ENCODE data around the gene GJA9.

DNA sequence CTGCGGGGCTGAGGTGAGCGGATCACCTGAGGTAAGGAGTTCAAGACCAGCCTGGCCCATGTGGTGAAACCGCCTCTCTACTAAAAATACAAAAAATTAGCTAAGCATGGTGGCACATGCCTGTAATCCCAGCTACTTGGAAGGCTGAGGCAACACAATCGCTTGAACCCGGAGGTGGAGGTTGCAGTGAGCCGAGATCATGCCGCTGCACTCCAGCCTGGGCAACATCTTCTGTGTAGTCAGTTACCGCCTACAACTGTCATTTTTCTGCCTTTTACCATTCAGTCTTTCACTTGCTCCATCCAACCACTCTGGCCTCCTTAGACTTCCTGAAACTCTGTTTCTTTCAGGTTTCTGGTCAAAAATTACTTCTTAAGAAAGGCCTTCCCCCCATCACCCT is 10.4 kb downstream of the GJA9 start:
- TF ChIP-seq, protein P1, sequence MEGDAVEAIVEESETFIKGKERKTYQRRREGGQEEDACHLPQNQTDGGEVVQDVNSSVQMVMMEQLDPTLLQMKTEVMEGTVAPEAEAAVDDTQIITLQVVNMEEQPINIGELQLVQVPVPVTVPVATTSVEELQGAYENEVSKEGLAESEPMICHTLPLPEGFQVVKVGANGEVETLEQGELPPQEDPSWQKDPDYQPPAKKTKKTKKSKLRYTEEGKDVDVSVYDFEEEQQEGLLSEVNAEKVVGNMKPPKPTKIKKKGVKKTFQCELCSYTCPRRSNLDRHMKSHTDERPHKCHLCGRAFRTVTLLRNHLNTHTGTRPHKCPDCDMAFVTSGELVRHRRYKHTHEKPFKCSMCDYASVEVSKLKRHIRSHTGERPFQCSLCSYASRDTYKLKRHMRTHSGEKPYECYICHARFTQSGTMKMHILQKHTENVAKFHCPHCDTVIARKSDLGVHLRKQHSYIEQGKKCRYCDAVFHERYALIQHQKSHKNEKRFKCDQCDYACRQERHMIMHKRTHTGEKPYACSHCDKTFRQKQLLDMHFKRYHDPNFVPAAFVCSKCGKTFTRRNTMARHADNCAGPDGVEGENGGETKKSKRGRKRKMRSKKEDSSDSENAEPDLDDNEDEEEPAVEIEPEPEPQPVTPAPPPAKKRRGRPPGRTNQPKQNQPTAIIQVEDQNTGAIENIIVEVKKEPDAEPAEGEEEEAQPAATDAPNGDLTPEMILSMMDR (IDR thresholded peaks at IDR 0.05), result no peak
- TF ChIP-seq ATOH8 (CRISPR knock-in tag; IDR thresholded peaks at IDR 0.05; ENCODE audit: low read depth) (no peak), CEBPB (IDR thresholded peaks at IDR 0.05) (no peak)

Measured in A549 (cell line).